HS-5 (cell line): Measurements from ENCODE around the gene VWA5B1.

Experiments
- DNase-seq: peaks from one replicate; pipeline ENCODE4 v3.0.0-alpha.2; 2012; ENCODE audit warnings: low read depth

The VWA5B1 gene

GRCh38 chr1:20389571-20389970 lies 98.9 kb downstream of the VWA5B1 start:
- DNase-seq: no peak

DNA sequence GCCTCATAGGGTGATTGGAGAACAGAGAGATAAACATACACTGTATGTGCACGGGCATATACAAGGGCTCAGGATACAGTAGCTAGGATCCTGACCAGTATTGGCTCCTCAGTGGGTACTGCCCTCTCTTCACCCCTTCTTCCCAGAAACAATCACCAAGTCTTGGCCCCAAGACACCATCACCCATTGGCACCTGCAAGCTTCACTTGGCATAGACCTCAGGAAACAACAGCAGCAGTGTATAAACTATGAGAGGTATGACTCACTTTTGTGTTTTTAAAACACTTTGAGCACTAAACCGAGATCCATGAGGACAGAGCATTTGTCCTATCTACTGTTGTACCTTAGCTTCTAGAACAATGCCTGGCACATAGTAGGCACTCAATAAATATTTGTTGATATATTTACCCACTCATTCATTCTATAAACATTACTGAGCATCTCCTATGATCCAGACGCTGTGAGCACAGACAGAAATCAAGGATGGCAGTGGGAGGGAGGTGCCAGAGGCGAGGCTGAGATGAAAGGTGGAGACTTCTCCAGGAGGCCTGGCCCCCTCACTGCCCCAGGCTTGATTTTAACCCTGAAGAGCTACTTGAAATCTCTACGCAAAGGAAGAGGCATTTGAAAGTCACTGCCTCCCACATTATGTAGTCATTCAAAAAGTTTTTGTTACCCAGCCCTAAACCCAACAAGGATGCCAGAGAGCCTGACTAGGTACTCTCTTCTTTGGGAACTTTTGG lies 100.1 kb downstream of the VWA5B1 start:
- DNase-seq: no peak

GRCh38 chr1:20395255-20395654 lies 104.6 kb downstream of the VWA5B1 start:
- no peak for DNase-seq

DNA sequence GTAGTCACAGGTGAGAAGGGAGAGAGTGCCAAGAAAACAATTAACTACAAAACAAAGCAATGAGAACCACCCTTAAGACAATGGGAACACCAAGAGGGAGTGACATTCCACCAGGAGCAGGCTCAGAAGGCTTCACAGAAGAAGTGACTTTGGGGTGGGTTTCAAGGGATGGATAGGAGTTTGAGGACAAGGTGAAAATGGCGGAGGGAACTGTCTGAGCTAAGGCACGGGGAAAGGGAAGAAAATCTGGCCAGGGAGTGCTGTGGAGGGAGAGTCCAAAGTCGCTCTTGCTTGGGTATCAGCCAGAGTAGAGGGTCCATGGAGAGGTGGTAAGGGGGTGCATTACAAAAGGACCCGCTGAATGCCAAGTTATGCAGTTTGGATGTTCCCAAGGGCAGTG lies 108.1 kb downstream of the VWA5B1 start:
- DNase-seq: no peak

- DNase-seq: no peak
These were observed 108.5 kb downstream of the VWA5B1 start for GRCh38 chr1:20399196-20399595.

DNA sequence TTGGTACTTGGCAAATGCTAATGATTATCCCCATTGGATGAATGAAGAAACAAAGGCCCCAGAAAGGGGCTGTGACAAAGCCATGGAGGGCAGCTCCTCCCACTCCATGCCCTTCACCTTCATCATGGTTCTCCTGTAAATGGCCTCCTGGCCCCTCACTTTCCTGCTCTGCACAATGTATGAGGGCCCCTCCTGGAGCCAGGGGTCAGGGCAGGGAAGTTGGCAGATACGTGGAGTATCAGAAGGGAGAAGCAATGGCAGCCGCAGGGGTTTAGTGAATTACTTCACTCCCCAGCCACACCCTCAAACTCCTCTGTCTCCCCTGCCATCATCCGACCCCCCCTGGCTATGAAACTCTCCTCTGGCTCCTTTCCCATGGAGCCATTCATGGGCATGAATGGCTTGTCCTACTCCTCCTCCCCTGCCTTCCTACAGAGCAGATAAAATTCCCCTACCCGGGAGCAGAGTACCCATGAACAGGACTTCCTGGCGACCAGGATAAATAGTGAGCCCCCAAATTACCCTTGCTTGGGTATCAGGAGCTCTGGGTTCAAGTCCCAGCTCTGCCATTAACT lies 109.0 kb downstream of the VWA5B1 start:
- DNase-seq: no peak

DNA sequence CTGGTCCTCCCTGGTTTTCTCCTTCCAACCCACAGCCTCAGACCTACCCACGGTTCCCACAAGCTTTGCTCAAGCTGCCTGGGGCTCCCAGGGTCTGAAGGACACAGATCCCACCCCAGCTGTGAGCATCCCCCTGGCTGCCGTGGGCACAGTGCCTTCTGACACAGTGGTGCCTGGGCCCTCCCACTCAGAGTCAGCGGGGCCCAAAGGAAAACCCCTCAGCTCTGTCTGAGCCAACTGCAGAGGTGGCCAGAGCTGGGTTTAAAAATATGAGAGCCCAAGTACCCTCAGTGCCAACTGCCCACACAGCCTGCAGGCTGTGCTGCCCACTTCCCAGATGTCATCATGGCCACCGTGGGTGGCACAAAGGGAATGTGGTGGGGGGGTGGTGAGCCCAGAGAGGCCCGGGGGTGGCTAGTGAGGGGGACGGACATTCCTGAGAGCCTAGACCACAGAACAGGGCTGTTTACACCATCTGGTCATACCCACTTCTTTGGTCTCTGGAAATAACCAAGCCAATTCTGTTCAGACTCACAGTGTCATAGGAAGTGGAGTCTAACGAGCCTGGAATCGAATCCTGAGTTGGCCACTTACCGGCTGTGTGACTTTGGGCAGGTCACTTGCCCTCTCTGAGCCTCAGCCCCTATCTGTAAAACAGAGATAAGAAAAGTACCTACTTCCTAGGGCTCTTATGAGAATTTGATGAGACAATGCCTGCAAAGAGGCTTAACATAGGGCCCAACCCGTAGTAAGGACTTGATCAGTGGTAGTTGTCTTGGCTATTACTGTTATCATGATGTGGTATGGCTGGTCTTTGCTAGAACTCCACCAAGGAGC lies 109.9 kb downstream of the VWA5B1 start:
- DNase-seq: no peak

DNA sequence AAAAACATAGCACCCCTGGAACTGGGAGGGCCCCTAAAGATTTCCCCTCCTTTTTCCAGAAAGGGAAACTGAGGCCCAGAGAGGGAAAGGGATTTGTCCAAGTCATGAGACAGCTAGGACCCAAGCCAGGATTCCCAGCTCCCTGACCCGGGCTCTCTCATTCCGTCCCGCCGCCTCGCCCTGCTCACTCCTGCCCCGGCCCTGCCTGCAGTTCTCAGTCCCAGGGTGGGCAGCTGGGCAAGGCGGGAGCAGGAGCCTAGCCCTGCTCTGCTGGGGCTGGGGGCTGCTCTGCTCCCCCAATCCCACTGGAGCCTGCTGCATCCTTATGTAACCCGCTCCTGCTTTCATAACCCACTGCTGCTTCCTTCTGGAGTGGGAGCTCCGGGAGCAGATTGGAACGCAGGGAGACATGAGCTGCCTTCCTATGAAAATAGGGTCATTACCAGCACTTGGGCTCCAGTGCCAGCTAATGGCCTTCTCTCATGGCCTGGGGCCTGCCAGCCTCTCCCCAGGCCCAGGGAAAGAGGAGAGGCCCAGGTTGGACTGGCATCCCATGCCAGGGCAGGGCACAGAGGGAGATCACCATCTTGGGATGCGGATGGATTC lies 110.8 kb downstream of the VWA5B1 start:
- no peak for DNase-seq

GRCh38 chr1:20402585-20403422 lies 112.1 kb downstream of the VWA5B1 start:
- no peak for DNase-seq

DNA sequence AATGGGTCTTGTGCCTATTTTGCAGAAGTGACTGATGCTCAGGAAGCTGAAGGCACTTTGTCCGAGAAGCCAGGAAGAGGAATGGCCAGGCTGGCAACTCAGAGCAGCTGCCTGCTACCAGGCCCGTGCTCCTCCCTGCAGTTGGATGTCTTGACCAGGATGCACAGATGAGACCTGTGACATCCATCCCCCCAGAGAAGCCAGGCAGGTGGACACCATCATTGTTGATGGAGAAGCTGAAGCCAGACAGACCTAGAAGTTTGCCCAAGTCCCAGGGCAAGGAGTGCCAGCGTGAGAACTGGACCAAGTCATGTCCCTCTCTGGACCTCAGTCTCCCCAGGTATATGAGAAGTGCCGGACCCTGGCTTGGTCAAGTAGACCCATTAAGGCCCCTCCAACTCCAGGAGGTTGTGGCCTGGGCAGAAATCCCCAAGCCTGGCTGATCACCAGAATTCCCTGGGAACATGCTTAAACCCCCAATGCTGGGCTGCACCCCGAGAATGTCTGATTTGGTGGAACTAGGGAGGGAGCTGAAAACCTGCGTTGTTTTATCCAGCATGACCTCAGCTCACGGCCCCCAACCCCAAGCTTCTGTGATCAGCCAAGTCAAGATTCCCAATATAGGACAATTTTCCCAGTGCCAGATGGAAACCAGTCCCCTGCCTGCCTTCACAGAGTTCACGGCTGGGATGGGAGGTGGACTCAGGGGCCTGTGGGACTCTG lies 112.9 kb downstream of the VWA5B1 start:
- no peak for DNase-seq

- DNase-seq: no peak
These were observed 113.8 kb downstream of the VWA5B1 start for GRCh38 chr1:20404466-20404865.
